HG02970 (cell line): ENCODE measurements around the gene ASTN2.

Experiments used
- ATAC-seq: cut with Tn5 transposase; IDR thresholded peaks from one replicate; pipeline ENCODE4 v1.9.1; 2021; ENCODE audit warnings: mild to moderate bottlenecking, moderate library complexity, moderate number of reproducible peaks; ENCODE audit not compliant: unreplicated experiment, low FRiP score

Gene ASTN2

DNA sequence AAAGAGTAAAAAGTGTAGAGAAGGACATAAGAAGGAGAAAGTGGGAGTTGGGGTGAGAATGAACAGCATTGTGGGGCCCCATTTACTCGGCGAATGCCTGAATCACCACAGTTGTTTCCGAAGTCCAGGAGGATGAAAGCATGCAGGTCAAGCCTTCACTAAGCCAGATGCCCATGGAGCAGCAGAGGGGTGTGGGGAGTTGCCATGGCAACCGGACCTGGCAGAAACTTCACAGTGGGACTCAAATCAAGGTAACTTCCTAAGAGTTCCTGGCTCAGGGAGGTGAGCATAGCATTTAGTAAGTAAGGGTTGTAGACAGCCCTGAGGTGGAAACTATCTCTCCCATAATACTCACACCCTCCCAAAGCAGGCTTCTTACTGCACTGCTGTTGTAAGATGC lies 370.6 kb downstream of the ASTN2 start:
- no peak for ATAC-seq

GRCh38 chr9:117043159-117043558 lies 371.7 kb downstream of the ASTN2 start:
- no peak for ATAC-seq

DNA sequence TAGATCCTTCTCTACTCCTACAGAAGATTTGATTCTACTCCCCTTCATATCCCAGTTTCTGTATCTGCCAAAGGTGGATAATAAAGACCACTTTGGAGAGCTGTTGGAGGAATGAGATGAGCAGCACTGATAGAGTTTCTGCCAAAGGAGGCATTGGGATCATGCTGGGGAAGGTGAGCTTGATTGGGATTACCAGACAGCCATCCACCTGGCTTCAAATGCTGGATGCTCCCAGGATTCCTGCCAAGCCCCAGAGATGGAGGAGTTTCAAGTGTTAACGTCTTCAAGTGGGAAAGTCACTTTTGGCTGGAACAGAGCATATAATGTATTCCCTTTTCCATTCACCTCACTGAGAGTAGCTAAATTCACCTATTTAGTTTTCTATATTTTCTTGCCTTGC lies 379.3 kb downstream of the ASTN2 start:
- ATAC-seq = no peak

DNA sequence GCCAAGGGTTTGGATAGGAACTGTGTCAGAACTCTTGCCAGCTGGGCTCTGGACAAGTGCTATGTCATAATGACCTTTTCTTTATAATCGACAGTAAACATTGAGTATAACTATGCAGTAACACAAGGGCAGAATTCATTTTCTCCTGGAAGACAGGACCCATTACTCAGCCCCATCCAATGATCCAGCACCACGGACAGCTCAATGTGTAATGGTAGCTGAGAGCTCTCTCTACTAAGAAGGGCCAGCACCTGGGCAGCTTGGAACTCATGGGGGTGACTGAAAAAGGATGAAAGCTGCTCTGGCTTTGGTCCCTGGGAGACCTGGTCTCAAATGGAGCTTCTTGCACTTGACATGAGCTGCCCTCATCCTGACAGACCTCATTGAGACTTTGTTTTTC lies 380.0 kb downstream of the ASTN2 start:
- ATAC-seq = no peak

DNA sequence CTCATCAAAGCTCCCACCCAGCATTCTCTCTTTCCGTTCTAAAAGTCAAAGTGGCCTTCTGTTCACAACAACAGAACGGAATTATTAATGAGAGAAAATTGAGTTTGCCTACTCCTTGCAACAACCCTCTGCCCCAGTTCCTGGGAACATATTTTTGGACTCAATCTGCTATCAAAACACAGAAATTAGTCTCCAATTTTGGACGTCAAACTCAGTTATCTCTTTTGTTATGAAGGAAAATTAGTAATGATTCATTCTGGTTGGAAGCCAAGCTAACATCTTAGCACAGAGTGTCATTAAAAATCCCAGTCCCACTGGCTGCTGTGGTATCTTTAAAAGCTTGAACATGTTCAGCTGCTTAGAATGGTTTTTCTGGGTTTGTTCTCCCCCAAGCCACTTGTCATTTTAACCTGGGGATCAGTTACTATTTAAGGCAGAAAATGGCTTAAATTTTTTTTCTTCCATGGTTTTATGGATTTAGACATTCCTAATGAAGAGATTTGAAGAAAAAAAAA lies 384.5 kb downstream of the ASTN2 start:
- ATAC-seq = no peak

GRCh38 chr9:117029341-117029740 lies 385.5 kb downstream of the ASTN2 start:
- ATAC-seq = no peak

GRCh38 chr9:117028103-117028858 lies 386.6 kb downstream of the ASTN2 start:
- no peak for ATAC-seq

GRCh38 chr9:117021906-117022305 lies 393.0 kb downstream of the ASTN2 start:
- ATAC-seq = no peak

DNA sequence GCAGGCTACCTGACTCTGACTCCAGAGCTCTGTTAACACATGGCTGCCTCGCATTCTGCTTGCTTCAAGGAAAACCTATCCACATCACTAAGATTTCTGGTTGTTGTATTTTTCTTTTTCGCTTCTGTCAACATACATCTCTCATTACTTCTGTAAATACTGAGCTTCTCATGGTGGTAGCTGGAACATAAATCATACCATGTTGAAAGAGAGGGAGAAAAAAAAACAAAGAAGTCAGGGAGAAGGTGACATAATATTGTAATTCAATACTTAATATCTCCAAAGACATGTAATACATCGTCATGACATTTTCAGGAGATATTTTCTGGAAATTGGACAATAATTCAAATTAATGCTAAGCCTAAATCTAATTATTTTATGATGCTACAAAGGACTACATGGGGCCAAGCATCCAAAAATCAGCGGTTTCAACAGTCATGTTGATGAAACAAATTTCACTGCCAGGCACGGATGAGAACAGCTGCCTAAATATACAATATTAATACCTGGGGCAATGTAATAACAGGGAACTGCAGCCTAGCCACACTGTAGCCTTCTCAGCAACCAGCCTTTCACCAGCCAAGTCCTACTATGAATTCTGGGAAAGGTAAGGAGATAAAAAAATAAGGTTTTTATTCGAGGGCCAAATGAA lies 395.8 kb downstream of the ASTN2 start:
- ATAC-seq = no peak

DNA sequence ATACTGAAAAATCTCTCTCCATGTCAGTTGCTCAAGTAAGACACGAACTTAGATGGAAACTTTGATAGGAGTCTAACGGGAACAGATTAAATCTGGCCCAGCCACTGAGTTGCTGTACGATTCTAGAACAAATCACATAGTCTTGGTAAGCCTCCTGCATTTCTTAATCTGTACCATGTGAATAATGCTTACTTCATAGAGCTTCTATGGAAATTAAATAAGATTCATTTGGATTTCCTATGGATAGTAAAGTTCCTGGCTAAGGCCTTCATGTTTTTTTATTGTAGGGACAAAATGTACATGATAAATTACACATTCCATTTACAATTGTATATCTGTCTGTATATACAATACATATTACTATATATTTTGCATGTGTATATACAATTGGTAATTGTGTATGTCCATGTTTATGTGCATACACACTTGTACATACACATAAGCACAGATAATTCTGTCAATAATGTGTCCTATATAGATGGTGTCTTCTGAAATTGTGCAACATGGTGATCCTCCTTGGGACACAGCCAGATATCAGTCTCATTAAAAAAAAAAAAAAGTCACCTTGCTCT lies 397.4 kb downstream of the ASTN2 start:
- no peak for ATAC-seq

- no peak for ATAC-seq
Observed at GRCh38 chr9:117014061-117014460, 400.8 kb downstream of the ASTN2 start.

- ATAC-seq = no peak
Observed at GRCh38 chr9:117013440-117013995, 401.3 kb downstream of the ASTN2 start.

- ATAC-seq = no peak
Observed at GRCh38 chr9:117010061-117010460, 404.8 kb downstream of the ASTN2 start.

GRCh38 chr9:117008876-117009275 lies 406.0 kb downstream of the ASTN2 start:
- no peak for ATAC-seq

DNA sequence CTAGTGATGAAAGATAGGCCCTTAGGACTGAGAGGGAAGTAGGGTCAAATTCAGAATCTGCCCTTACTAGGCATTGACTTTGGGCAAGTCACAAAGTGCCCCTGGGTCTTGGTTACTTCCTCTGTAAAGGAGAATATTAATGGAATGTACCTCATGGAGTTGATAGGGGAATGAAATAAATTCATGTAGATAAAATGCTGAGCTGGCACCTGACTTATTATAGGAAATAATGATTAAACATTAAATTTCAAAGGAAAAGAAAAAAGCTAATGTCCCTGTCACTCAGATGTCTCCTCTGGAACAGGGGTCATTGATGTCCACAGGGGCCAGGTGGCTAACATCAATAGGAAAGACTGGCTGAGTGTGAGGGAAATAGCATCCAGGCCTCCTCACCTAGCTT lies 406.4 kb downstream of the ASTN2 start:
- ATAC-seq = no peak

DNA sequence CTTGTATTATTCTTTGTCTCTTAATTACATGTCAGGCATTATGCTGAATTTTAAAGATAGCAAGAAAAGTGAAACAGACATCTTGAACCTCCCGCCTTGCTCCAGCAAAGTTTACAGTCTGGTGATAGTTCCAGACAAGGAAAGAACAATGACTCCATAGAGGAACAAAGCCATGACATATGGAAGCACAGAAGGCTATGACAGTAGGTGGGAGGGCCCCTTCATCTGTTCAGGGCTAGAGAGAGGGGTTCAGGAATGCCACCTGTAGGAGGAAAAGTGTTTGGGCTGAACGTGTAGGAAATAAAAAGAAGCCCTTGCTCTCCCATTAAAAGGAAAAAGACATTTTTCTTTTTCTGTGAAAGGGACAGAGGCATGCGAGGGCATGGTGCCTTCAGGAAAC lies 412.2 kb downstream of the ASTN2 start:
- ATAC-seq = no peak

- ATAC-seq = no peak
Observed at GRCh38 chr9:117000834-117001233, 414.0 kb downstream of the ASTN2 start.

DNA sequence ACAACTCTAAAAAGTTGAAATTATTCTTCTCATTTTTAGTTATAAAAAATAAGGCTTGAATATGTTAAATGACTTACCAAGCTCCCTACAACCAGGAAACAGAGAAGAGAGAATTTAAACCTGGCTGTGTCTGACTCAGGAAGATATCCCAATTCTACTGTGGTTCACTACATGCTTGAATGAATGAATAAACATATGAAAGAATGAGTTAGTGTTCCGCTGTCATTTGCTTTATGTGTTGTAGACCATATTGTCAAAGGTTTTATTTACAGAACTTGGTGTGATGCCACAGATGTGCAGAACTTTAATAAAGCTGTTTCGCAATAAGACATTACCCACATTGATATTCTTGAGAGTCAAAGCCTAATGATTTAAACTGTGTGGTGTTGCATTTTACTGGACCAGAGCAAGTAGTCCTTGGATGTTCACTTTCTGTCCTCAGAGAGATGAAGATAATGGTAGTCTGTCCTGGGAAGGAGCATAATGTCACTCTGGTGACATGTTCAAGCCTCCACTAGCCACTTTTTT lies 414.6 kb downstream of the ASTN2 start:
- no peak for ATAC-seq

DNA sequence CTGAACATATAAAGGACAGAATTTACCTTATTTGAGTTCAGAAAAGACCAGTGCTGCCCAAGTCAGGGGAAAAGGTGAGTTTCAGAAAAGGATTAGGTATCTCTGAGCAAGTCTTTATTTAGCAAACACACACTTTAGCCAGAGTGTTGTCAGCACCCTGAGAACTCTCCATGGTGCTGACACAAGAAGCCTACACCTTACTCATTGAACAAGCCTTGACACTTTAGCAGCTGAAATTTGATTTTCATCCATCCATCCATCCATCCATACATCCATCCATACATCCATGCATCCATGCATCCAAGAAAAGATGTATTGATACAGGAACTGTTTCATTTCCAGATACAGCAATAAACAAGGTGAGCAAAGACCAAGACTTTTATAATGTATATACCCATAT lies 416.6 kb downstream of the ASTN2 start:
- ATAC-seq = no peak

- no peak for ATAC-seq
Observed at GRCh38 chr9:116992865-116993264, 422.0 kb downstream of the ASTN2 start.

DNA sequence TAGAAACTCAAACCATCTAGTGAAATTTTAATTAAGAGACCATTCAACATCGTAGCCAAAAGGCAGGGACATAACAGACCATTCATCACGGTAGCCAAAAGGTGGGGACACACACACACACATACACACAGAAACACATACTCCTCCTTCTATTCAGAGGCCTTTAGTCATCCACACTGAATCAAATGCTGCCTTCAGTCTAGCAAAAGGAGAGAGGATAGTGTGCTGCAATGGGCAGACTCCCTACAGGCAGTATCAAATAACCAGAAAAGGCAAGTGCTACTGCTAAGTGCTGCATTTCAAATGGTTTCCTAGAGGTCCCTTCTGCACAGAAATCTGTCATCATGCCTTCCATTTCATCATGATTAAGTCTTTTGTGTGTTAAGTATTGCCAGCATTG lies 423.8 kb downstream of the ASTN2 start:
- no peak for ATAC-seq
